ENCODE results near the gene KRTAP4-11. TPM values are rescaled to one million over a fixed set of nuclear protein-coding genes. Genes with fewer than 3 reads are reported as not detected.
"Not testable (repeated sequence)": the region's sequence is repeated elsewhere in the genome, so short reads cannot be mapped to it uniquely, and the experiment has no call there.

Gene KRTAP4-11
- total and polyA plus RNA-seq, 2 of the 4 experiments (the other 2 are of a cell fraction) = not detected

DNA sequence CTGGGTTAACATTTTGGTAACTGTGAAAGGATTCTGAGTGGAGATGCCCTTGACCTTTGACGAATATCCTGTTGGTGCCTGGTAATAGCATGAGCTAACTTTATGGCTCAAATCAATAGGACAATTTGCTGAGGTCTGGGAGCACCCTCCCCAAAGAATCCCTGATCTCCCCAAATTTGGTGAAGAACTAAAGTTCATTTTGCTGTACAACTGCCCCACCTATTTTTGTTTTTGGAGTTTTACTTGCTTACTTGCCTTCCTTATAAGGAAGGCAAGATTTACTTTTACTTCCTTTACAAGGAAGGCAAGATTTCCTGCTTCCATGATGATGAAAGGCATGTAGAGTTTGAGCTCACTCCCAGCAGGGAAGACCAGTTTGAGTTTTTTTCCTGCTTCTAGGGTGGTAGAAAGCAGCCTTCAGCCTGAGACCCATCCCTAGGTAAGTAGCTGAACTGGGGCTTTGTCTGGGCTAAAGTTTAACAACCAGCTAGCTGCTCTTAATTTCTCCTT, 10.2 kb downstream of the KRTAP4-11 start:
- dilution Hi-C loops (cut with HindIII; ENCODE audit: low sequenced_read_pairs, unreplicated experiment) (no loop called here), intact Hi-C loops (cut with micrococcal nuclease) (no loop called here), in situ Hi-C loops (cut with MboI; ENCODE audit: low sequenced_read_pairs) (no loop called here)
- ChIA-PET POLR2A (ENCODE audit: unreplicated experiment) (interaction anchor here (1.1 kb wide), 1 partner anchor 28 kb away, joined by 3 read pairs; no protein-coding TSS in a partner anchor), CTCF (no interaction called here)
- Histone ChIP-seq H4K8ac (ENCODE audit: low read depth in 2 of 2, low read length in 2 of 2) (peak overlapping the region; percentile 50 to 53), H2BK5ac (ENCODE audit: low read depth, low read length, poor library complexity, severe bottlenecking) (no peak overlapping the region), H3K18ac (ENCODE audit: low read depth, low read length) (peak overlapping the region; percentile 87; the same call in 1 of the 2 replicates), H2BK20ac (ENCODE audit: low read depth, low read length) (peak overlapping the region; percentile 64), H3K23ac (ENCODE audit: low read depth, low read length) (peak overlapping the region; percentile 69; the same call in 1 of the 2 replicates), H2AK5ac (ENCODE audit: low read depth, low read length) (peak overlapping the region; percentile 20; the same call in 1 of the 2 replicates), H3K9me3 (ENCODE audit: control insufficient read depth, insufficient read depth, low read length) (no peaks in the 10 kb centered on the region), H4K20me1 (ENCODE audit: insufficient read depth, low read length) (no peaks in the 10 kb centered on the region), H3K56ac (ENCODE audit: extremely low read depth, insufficient read depth, low read length) (no peak overlapping the region), H3K9me1 (ENCODE audit: insufficient read depth, low read length) (no peaks in the 10 kb centered on the region; the same call in 1 of the 2 replicates), H3K4me1 (ENCODE audit: control insufficient read depth, insufficient read depth, low read length) (0 out of 2 replicates have a peak, but pooled peaks cover 2% of the 10 kb centered on the region), H3K9ac (ENCODE audit: low read depth, low read length) (no peak overlapping the region), H2AFZ (replicated peaks; ENCODE audit: low read length, poor library complexity) (no peak overlapping the region), H3K36me3 (ENCODE audit: control insufficient read depth, insufficient read depth, low read length) (no peaks in the 10 kb centered on the region), H3K4me3 (ENCODE audit: insufficient read depth, low read depth, low read length) (no peak overlapping the region; the same call in 1 of the 2 replicates), H4K5ac (ENCODE audit: low read depth, low read length) (no peak overlapping the region; the same call in 1 of the 2 replicates), H2BK15ac (ENCODE audit: low read depth, low read length) (peak overlapping the region; percentile 49; the same call in 1 of the 3 replicates), H3K4ac (ENCODE audit: low read depth, low read length) (peak overlapping the region; percentile 61), H2BK120ac (ENCODE audit: low read depth, low read length) (peak overlapping the region; percentile 68), H2AK9ac (replicated peaks; ENCODE audit: low read depth, low read length, poor library complexity) (no peak overlapping the region), H4K91ac (ENCODE audit: insufficient read depth, low read depth, low read length) (peak overlapping the region; percentile 53; the same call in 1 of the 2 replicates), H3K4me2 (ENCODE audit: low read depth, low read length) (no peak overlapping the region), H3K27me3 (ENCODE audit: control insufficient read depth, insufficient read depth, low read length) (no peaks in the 10 kb centered on the region), H3K79me1 (ENCODE audit: low read depth in 1 of 2, low read length in 2 of 2) (no peaks in the 10 kb centered on the region), H3K27ac (ENCODE audit: insufficient read depth, low read length) (no peak overlapping the region), H3K14ac (replicated peaks; ENCODE audit: low read depth, low read length) (peak overlapping the region; percentile 57)
- DNase-seq (peak; percentile 29), ATAC-seq (ENCODE audit: low read depth) (no peak)
- TF ChIP-seq BHLHE40 (IDR thresholded peaks at IDR 0.05; ENCODE audit: low read depth, low read length) = no peak
- WGBS, 2 experiments (ENCODE audit: extremely low coverage in 2 of 2, insufficient read length in 1 of 2) = no CpG with 5 or more reads among the region's 1 CpG
- no TSS peak for BruUV-seq (replicated peaks)

DNA sequence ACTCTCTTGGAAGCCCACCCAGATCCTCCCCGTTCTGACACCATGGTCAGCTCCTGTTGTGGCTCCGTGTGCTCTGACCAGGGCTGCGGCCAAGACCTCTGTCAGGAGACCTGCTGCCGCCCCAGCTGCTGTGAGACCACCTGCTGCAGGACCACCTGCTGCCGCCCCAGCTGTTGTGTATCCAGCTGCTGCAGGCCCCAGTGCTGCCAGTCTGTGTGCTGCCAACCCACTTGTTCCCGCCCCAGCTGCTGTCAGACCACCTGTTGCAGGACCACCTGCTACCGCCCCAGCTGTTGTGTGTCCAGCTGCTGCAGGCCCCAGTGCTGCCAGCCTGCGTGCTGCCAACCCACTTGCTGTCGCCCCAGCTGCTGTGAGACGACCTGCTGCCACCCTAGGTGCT, 12.8 kb downstream of the KRTAP4-11 start, which contains the start of gene KRTAP4-9:
Gene KRTAP4-9 (plus strand): TSS at position 43 of the 400 bp plus-strand sequence. CDS start 0 bp downstream, at position 43.
- Histone ChIP-seq H2BK20ac (ENCODE audit: low read depth, low read length) (peak within 1 kb of the TSS; percentile 98), H2AK5ac (ENCODE audit: low read depth, low read length) (peak within 1 kb of the TSS; percentile 95), H2BK120ac (ENCODE audit: low read depth, low read length) (peak within 1 kb of the TSS; percentile 97), H2BK15ac (ENCODE audit: low read depth, low read length) (peak within 1 kb of the TSS; percentile 92; the same call in 2 of the 3 replicates), H3K14ac (replicated peaks; ENCODE audit: low read depth, low read length) (peak within 1 kb of the TSS; percentile 85), H3K4ac (ENCODE audit: low read depth, low read length) (peak within 1 kb of the TSS; percentile 89), H4K8ac (ENCODE audit: low read depth in 2 of 2, low read length in 2 of 2) (peak within 1 kb of the TSS; percentile 85 to 95), H4K5ac (ENCODE audit: low read depth, low read length) (peak within 1 kb of the TSS; percentile 23; the same call in 1 of the 2 replicates), H3K27ac (ENCODE audit: insufficient read depth, low read length) (peak within 1 kb of the TSS; percentile 51; the same call in 1 of the 2 replicates), H3K18ac (ENCODE audit: low read depth, low read length) (peak within 1 kb of the TSS; percentile 89; the same call in 1 of the 2 replicates), H3K56ac (ENCODE audit: extremely low read depth, insufficient read depth, low read length) (peak within 1 kb of the TSS; percentile 41), H4K91ac (ENCODE audit: insufficient read depth, low read depth, low read length) (peak within 1 kb of the TSS; percentile 94), H2BK5ac (ENCODE audit: low read depth, low read length, poor library complexity, severe bottlenecking) (peak within 1 kb of the TSS; percentile 98)
- CTCF ChIA-PET; intact Hi-C loops (cut with micrococcal nuclease); H3K36me3 ChIP-seq (ENCODE audit: control insufficient read depth, insufficient read depth, low read length); H2AFZ ChIP-seq (replicated peaks; ENCODE audit: low read length, poor library complexity); dilution Hi-C loops (cut with HindIII; ENCODE audit: low sequenced_read_pairs, unreplicated experiment); H3K9ac ChIP-seq (ENCODE audit: low read depth, low read length); H3K4me1 ChIP-seq (ENCODE audit: control insufficient read depth, insufficient read depth, low read length); H3K4me2 ChIP-seq (ENCODE audit: low read depth, low read length); in situ Hi-C loops (cut with MboI; ENCODE audit: low sequenced_read_pairs); H3K23ac ChIP-seq (ENCODE audit: low read depth, low read length); H4K20me1 ChIP-seq (ENCODE audit: insufficient read depth, low read length); DNase-seq; H3K79me1 ChIP-seq (ENCODE audit: low read depth in 1 of 2, low read length in 2 of 2); BruUV-seq (replicated peaks); H3K27me3 ChIP-seq (ENCODE audit: control insufficient read depth, insufficient read depth, low read length); H3K9me3 ChIP-seq (ENCODE audit: control insufficient read depth, insufficient read depth, low read length); H2AK9ac ChIP-seq (replicated peaks; ENCODE audit: low read depth, low read length, poor library complexity); H3K4me3 ChIP-seq (ENCODE audit: insufficient read depth, low read depth, low read length); ATAC-seq (ENCODE audit: low read depth); POLR2A ChIA-PET (ENCODE audit: unreplicated experiment); H3K9me1 ChIP-seq (ENCODE audit: insufficient read depth, low read length): not testable (repeated sequence)
- WGBS, 2 experiments (ENCODE audit: extremely low coverage in 2 of 2, insufficient read length in 1 of 2) = 88% methylated on average over 6 of the region's 10 CpGs; no CpG with 5 or more reads in 1 of the 2 experiments

All from IMR-90 (cell line).